Nephron progenitor cell (in vitro differentiated cells): ENCODE data around the gene FAM174C.

ENCODE experiments used
- DNase-seq: peaks from one replicate; pipeline ENCODE4 v3.0.0; 2021
- H3K27ac Mint-ChIP-seq: 2 replicates; pipeline ENCODE4 v1.8.0; 2021; ENCODE audit warnings: mild to moderate bottlenecking, moderate library complexity, mixed read lengths
- H3K27me3 Mint-ChIP-seq: 2 replicates; pipeline ENCODE4 v1.8.0; 2021; ENCODE audit warnings: mild to moderate bottlenecking, low read depth, mixed read lengths; ENCODE audit not compliant: poor library complexity
- H3K36me3 Mint-ChIP-seq: 2 replicates; pipeline ENCODE4 v1.8.0; 2021; ENCODE audit warnings: low read depth, mixed read lengths
- H3K4me1 Mint-ChIP-seq: 2 replicates; pipeline ENCODE4 v1.8.0; 2021; ENCODE audit warnings: mixed read lengths
- H3K4me3 Mint-ChIP-seq: 2 replicates; pipeline ENCODE4 v1.8.0; 2021; ENCODE audit warnings: mild to moderate bottlenecking, moderate library complexity, mixed read lengths
- H3K9me3 Mint-ChIP-seq: 2 replicates; pipeline ENCODE4 v1.8.0; 2021; ENCODE audit warnings: mild to moderate bottlenecking, moderate library complexity, mixed read lengths
- CTCF ChIP-seq: fragments of 200-600 bp; sonication (generic); IDR thresholded peaks from 2 replicates; pipeline ENCODE4 v1.5.0; 2021; ENCODE audit warnings: antibody characterized with exemption

The FAM174C gene

GRCh38 chr19:1275260-1275975 lies at the start of gene FAM174C:
Gene FAM174C (plus strand): TSS chr19:1275530. CDS start chr19:1275550, 20 bp downstream.
- peaks cover 56% of the 10 kb centered on the region for H3K4me1 Mint-ChIP-seq
- peak; percentile 93 for DNase-seq
- TF ChIP-seq CTCF: no peak
- H3K4me3 Mint-ChIP-seq: peak within 1 kb of the TSS; percentile 85
- no peaks in the 10 kb centered on the region for H3K9me3 Mint-ChIP-seq
- H3K27ac Mint-ChIP-seq: peak within 1 kb of the TSS; percentile 99
- H3K27me3 Mint-ChIP-seq: peaks cover 3% of the 10 kb centered on the region
- peaks cover 32% of the 10 kb centered on the region for H3K36me3 Mint-ChIP-seq

GRCh38 chr19:1226227-1226518 lies 49.2 kb upstream of the FAM174C start:
- TF ChIP-seq CTCF: no peak
- H3K4me1 Mint-ChIP-seq: no peaks in the 10 kb centered on the region
- peaks cover 5% of the 10 kb centered on the region for H3K36me3 Mint-ChIP-seq
- H3K9me3 Mint-ChIP-seq: no peaks in the 10 kb centered on the region
- no peak for DNase-seq
- no peaks in the 10 kb centered on the region for H3K27me3 Mint-ChIP-seq
- H3K4me3 Mint-ChIP-seq: no peak overlapping the region
- H3K27ac Mint-ChIP-seq: no peak overlapping the region

- no peaks in the 10 kb centered on the region for H3K27me3 Mint-ChIP-seq
- peaks cover 5% of the 10 kb centered on the region for H3K36me3 Mint-ChIP-seq
- no peaks in the 10 kb centered on the region for H3K9me3 Mint-ChIP-seq
- no peak overlapping the region for H3K27ac Mint-ChIP-seq
- H3K4me3 Mint-ChIP-seq: no peak overlapping the region
- peaks cover 5% of the 10 kb centered on the region for H3K4me1 Mint-ChIP-seq
- no peak for TF ChIP-seq CTCF
- no peak for DNase-seq
Measured at GRCh38 chr19:1226522-1227303, 48.6 kb upstream of the FAM174C start.

- Mint-ChIP-seq H3K9me3 (no peaks in the 10 kb centered on the region), H3K27ac (no peak overlapping the region), H3K27me3 (no peaks in the 10 kb centered on the region), H3K4me1 (peaks cover 13% of the 10 kb centered on the region), H3K4me3 (no peak overlapping the region), H3K36me3 (peaks cover 5% of the 10 kb centered on the region)
- no peak for DNase-seq
- no peak for TF ChIP-seq CTCF
Measured at GRCh38 chr19:1227304-1228054, 47.9 kb upstream of the FAM174C start.

GRCh38 chr19:1228161-1228957 lies 47.0 kb upstream of the FAM174C start:
- Mint-ChIP-seq H3K36me3 (peaks cover 5% of the 10 kb centered on the region), H3K9me3 (no peaks in the 10 kb centered on the region), H3K4me3 (no peak overlapping the region), H3K27ac (no peak overlapping the region), H3K4me1 (peaks cover 15% of the 10 kb centered on the region), H3K27me3 (no peaks in the 10 kb centered on the region)
- no peak for DNase-seq
- TF ChIP-seq CTCF: no peak
